Measurements from ENCODE around the gene FSIP2. TPM values are rescaled to one million over a fixed set of nuclear protein-coding genes. Genes with fewer than 3 reads are reported as not detected.

The FSIP2 gene
- total and polyA plus RNA-seq, 7 experiments from 2014 or later = 0.19 to 0.81 (median 0.54) TPM; not detected in 2

- H3K27me3 ChIP-seq (ENCODE audit: control insufficient read depth in 2 of 2, insufficient read depth in 2 of 2, low read length in 2 of 2) = no peaks in the 10 kb centered on the region
- no peak overlapping the region for H3K27ac Mint-ChIP-seq
- DNase-seq (no peak), ATAC-seq (no peak)
- POLR2A ChIA-PET = no interaction called here
- H3K36me3 ChIP-seq (ENCODE audit: control insufficient read depth in 2 of 3, insufficient read depth in 3 of 3, low read length in 3 of 3) = no peaks in the 10 kb centered on the region
- no peaks in the 10 kb centered on the region for H3K4me1 Mint-ChIP-seq
- CTCF ChIA-PET = no interaction called here
- H3K9me3 ChIP-seq (ENCODE audit: control insufficient read depth in 2 of 3, low read length in 3 of 3) = no peaks in the 10 kb centered on the region
- peaks cover 0 to 11% (median 0%) of the 10 kb centered on the region in 11 donors for H3K9me3 Mint-ChIP-seq
- intact Hi-C loops (cut with micrococcal nuclease) = no loop called here
- H3K4me3 ChIP-seq (ENCODE audit: low read length) = no peak overlapping the region
- H3K36me3 Mint-ChIP-seq = no peaks in the 10 kb centered on the region
- no peak overlapping the region for H3K4me3 Mint-ChIP-seq
- H3K27ac ChIP-seq (ENCODE audit: low read depth, low read length) = no peak overlapping the region
- H3K4me1 ChIP-seq (ENCODE audit: control insufficient read depth in 2 of 2, insufficient read depth in 2 of 2, low read length in 2 of 2) = no peaks in the 10 kb centered on the region
- no peaks in the 10 kb centered on the region for H3K27me3 Mint-ChIP-seq
Measured at GRCh38 chr2:185806783-185807182, 68.2 kb downstream of the FSIP2 start.

- H3K4me1 Mint-ChIP-seq = no peaks in the 10 kb centered on the region
- no peaks in the 10 kb centered on the region for H3K27me3 Mint-ChIP-seq
- no peaks in the 10 kb centered on the region for H3K36me3 Mint-ChIP-seq
- no peak for DNase-seq
- no peak overlapping the region for H3K4me3 Mint-ChIP-seq
- Histone ChIP-seq H3K4me1 (ENCODE audit: control insufficient read depth in 2 of 2, insufficient read depth in 2 of 2, low read length in 2 of 2) (no peaks in the 10 kb centered on the region), H3K27ac (ENCODE audit: low read depth, low read length) (no peak overlapping the region), H3K27me3 (ENCODE audit: control insufficient read depth in 2 of 2, insufficient read depth in 2 of 2, low read length in 2 of 2) (no peaks in the 10 kb centered on the region), H3K36me3 (ENCODE audit: control insufficient read depth in 2 of 3, insufficient read depth in 3 of 3, low read length in 3 of 3) (no peaks in the 10 kb centered on the region), H3K9me3 (ENCODE audit: control insufficient read depth in 2 of 3, low read length in 3 of 3) (no peaks in the 10 kb centered on the region), H3K4me3 (ENCODE audit: low read length) (no peak overlapping the region)
- ChIA-PET CTCF (no interaction called here), POLR2A (no interaction called here)
- H3K27ac Mint-ChIP-seq = no peak overlapping the region
- ATAC-seq = peak; percentile 42
- intact Hi-C loops (cut with micrococcal nuclease) = no loop called here
- peaks cover 0 to 11% (median 0%) of the 10 kb centered on the region in 11 donors for H3K9me3 Mint-ChIP-seq
Measured at GRCh38 chr2:185807351-185807750, 68.7 kb downstream of the FSIP2 start.

- POLR2A ChIA-PET = no interaction called here
- no peak for ATAC-seq
- H3K36me3 ChIP-seq (ENCODE audit: control insufficient read depth in 2 of 3, insufficient read depth in 3 of 3, low read length in 3 of 3) = no peaks in the 10 kb centered on the region
- H3K36me3 Mint-ChIP-seq = peaks cover 0 to 9% (median 0%) of the 10 kb centered on the region in 5 donors
- H3K27me3 Mint-ChIP-seq = no peaks in the 10 kb centered on the region
- H3K27ac Mint-ChIP-seq = no peak overlapping the region
- no peak overlapping the region for H3K4me3 Mint-ChIP-seq
- no peak overlapping the region for H3K4me3 ChIP-seq (ENCODE audit: low read length)
- CTCF ChIA-PET = no interaction called here
- intact Hi-C loops (cut with micrococcal nuclease) = no loop called here
- H3K9me3 ChIP-seq (ENCODE audit: control insufficient read depth in 2 of 3, low read length in 3 of 3) = no peaks in the 10 kb centered on the region
- H3K4me1 Mint-ChIP-seq = peaks cover 0 to 2% (median 0%) of the 10 kb centered on the region in 7 donors
- H3K4me1 ChIP-seq (ENCODE audit: control insufficient read depth in 2 of 2, insufficient read depth in 2 of 2, low read length in 2 of 2) = no peaks in the 10 kb centered on the region
- no peaks in the 10 kb centered on the region for H3K27me3 ChIP-seq (ENCODE audit: control insufficient read depth in 2 of 2, insufficient read depth in 2 of 2, low read length in 2 of 2)
- H3K27ac ChIP-seq (ENCODE audit: low read depth, low read length) = no peak overlapping the region
- H3K9me3 Mint-ChIP-seq = peaks cover 0 to 16% (median 4%) of the 10 kb centered on the region in 11 donors
- DNase-seq = no peak
Measured at GRCh38 chr2:185811580-185811979, 73.0 kb downstream of the FSIP2 start.

GRCh38 chr2:185813707-185814106 is 75.1 kb downstream of the FSIP2 start:
- CTCF ChIA-PET = no interaction called here
- intact Hi-C loops (cut with micrococcal nuclease) = no loop called here
- Mint-ChIP-seq H3K27ac (no peak overlapping the region), H3K4me3 (no peak overlapping the region), H3K4me1 (peaks cover 0 to 4% (median 0%) of the 10 kb centered on the region in 7 donors), H3K27me3 (no peaks in the 10 kb centered on the region), H3K9me3 (peaks cover 3 to 32% (median 12%) of the 10 kb centered on the region in 11 donors), H3K36me3 (peaks cover 0 to 14% (median 11%) of the 10 kb centered on the region in 5 donors)
- ATAC-seq (no peak), DNase-seq (no peak)
- POLR2A ChIA-PET = no interaction called here
- no peaks in the 10 kb centered on the region for H3K4me1 ChIP-seq (ENCODE audit: control insufficient read depth in 2 of 2, insufficient read depth in 2 of 2, low read length in 2 of 2)
- H3K36me3 ChIP-seq (ENCODE audit: control insufficient read depth in 2 of 3, insufficient read depth in 3 of 3, low read length in 3 of 3) = no peaks in the 10 kb centered on the region
- H3K27me3 ChIP-seq (ENCODE audit: control insufficient read depth in 2 of 2, insufficient read depth in 2 of 2, low read length in 2 of 2) = no peaks in the 10 kb centered on the region
- H3K4me3 ChIP-seq (ENCODE audit: low read length) = no peak overlapping the region
- H3K27ac ChIP-seq (ENCODE audit: low read depth, low read length) = no peak overlapping the region
- no peaks in the 10 kb centered on the region for H3K9me3 ChIP-seq (ENCODE audit: control insufficient read depth in 2 of 3, low read length in 3 of 3)

- Mint-ChIP-seq H3K4me3 (no peak overlapping the region), H3K4me1 (peaks cover 0 to 4% (median 0%) of the 10 kb centered on the region in 7 donors), H3K36me3 (peaks cover 0 to 19% (median 15%) of the 10 kb centered on the region in 5 donors), H3K9me3 (peaks cover 4 to 51% (median 22%) of the 10 kb centered on the region in 11 donors), H3K27me3 (no peaks in the 10 kb centered on the region), H3K27ac (no peak overlapping the region)
- Histone ChIP-seq H3K27me3 (ENCODE audit: control insufficient read depth in 2 of 2, insufficient read depth in 2 of 2, low read length in 2 of 2) (no peaks in the 10 kb centered on the region), H3K4me3 (ENCODE audit: low read length) (no peak overlapping the region), H3K36me3 (ENCODE audit: control insufficient read depth in 2 of 3, insufficient read depth in 3 of 3, low read length in 3 of 3) (no peaks in the 10 kb centered on the region), H3K27ac (ENCODE audit: low read depth, low read length) (no peak overlapping the region), H3K4me1 (ENCODE audit: control insufficient read depth in 2 of 2, insufficient read depth in 2 of 2, low read length in 2 of 2) (no peaks in the 10 kb centered on the region), H3K9me3 (ENCODE audit: control insufficient read depth in 2 of 3, low read length in 3 of 3) (no peaks in the 10 kb centered on the region)
- DNase-seq (no peak), ATAC-seq (no peak)
- ChIA-PET CTCF (no interaction called here), POLR2A (no interaction called here)
- intact Hi-C loops (cut with micrococcal nuclease) = no loop called here
Measured at GRCh38 chr2:185817991-185818390, 79.4 kb downstream of the FSIP2 start.

- CTCF ChIA-PET = no interaction called here
- POLR2A ChIA-PET = no interaction called here
Measured at GRCh38 chr2:185821467-185821866, 82.9 kb downstream of the FSIP2 start.

GRCh38 chr2:185823773-185824172 is 85.2 kb downstream of the FSIP2 start:
- POLR2A ChIA-PET = no interaction called here
- Mint-ChIP-seq H3K4me1 (no peaks in the 10 kb centered on the region), H3K9me3 (peaks cover 0 to 21% (median 8%) of the 10 kb centered on the region in 11 donors), H3K27ac (no peak overlapping the region), H3K27me3 (no peaks in the 10 kb centered on the region), H3K36me3 (peaks cover 0 to 6% (median 4%) of the 10 kb centered on the region in 5 donors), H3K4me3 (no peak overlapping the region)
- intact Hi-C loops (cut with micrococcal nuclease) = no loop called here
- no peaks in the 10 kb centered on the region for H3K4me1 ChIP-seq (ENCODE audit: control insufficient read depth in 2 of 2, insufficient read depth in 2 of 2, low read length in 2 of 2)
- no peak overlapping the region for H3K27ac ChIP-seq (ENCODE audit: low read depth, low read length)
- no peak for DNase-seq
- CTCF ChIA-PET = no interaction called here
- ATAC-seq = no peak
- H3K9me3 ChIP-seq (ENCODE audit: control insufficient read depth in 2 of 3, low read length in 3 of 3) = no peaks in the 10 kb centered on the region
- no peak overlapping the region for H3K4me3 ChIP-seq (ENCODE audit: low read length)
- H3K27me3 ChIP-seq (ENCODE audit: control insufficient read depth in 2 of 2, insufficient read depth in 2 of 2, low read length in 2 of 2) = no peaks in the 10 kb centered on the region
- no peaks in the 10 kb centered on the region for H3K36me3 ChIP-seq (ENCODE audit: control insufficient read depth in 2 of 3, insufficient read depth in 3 of 3, low read length in 3 of 3)

More at GRCh38 chr2:185821467-185821866, 82.9 kb downstream of the FSIP2 start:
- Histone ChIP-seq H3K4me1 (ENCODE audit: control insufficient read depth in 2 of 2, insufficient read depth in 2 of 2, low read length in 2 of 2) (no peaks in the 10 kb centered on the region), H3K36me3 (ENCODE audit: control insufficient read depth in 2 of 3, insufficient read depth in 3 of 3, low read length in 3 of 3) (no peaks in the 10 kb centered on the region), H3K27ac (ENCODE audit: low read depth, low read length) (no peak overlapping the region), H3K9me3 (ENCODE audit: control insufficient read depth in 2 of 3, low read length in 3 of 3) (no peaks in the 10 kb centered on the region), H3K27me3 (ENCODE audit: control insufficient read depth in 2 of 2, insufficient read depth in 2 of 2, low read length in 2 of 2) (no peaks in the 10 kb centered on the region), H3K4me3 (ENCODE audit: low read length) (no peak overlapping the region)
- peaks cover 0 to 44% (median 19%) of the 10 kb centered on the region in 11 donors for H3K9me3 Mint-ChIP-seq
- H3K27ac Mint-ChIP-seq = no peak overlapping the region
- H3K27me3 Mint-ChIP-seq = no peaks in the 10 kb centered on the region
- DNase-seq (no peak), ATAC-seq (no peak)
- intact Hi-C loops (cut with micrococcal nuclease) = no loop called here
- peaks cover 0 to 18% (median 10%) of the 10 kb centered on the region in 5 donors for H3K36me3 Mint-ChIP-seq
- H3K4me1 Mint-ChIP-seq = peaks cover 0 to 3% (median 0%) of the 10 kb centered on the region in 7 donors
- no peak overlapping the region for H3K4me3 Mint-ChIP-seq
